HL-60 (cell line): ENCODE measurements around the gene LMTK2.

Experiments used
- DNase-seq, 2 experiments: peaks; one replicate each; pipeline ENCODE4 v3.0.0-alpha.2; 2010 to 2020; ENCODE audit warnings: low read depth in 1 of 2, low spot score in 1 of 2
- H3K27ac ChIP-seq: fragments of 250-450 bp; sonication (Bioruptor Pico); replicated peaks from 2 replicates; pipeline ENCODE4 v1.5.1; 2020; ENCODE audit warnings: mild to moderate bottlenecking, moderate library complexity
- H3K27me3 ChIP-seq: fragments of 250-450 bp; sonication (Bioruptor Pico); 2 replicates; pipeline ENCODE4 v1.5.1; 2021; ENCODE audit warnings: mild to moderate bottlenecking, moderate library complexity; ENCODE audit not compliant: insufficient read depth, poor library complexity, severe bottlenecking
- H3K4me3 ChIP-seq: replicated peaks from 2 replicates; pipeline ENCODE4 v1.5.1; 2011; ENCODE audit warnings: mild to moderate bottlenecking, control low read depth, low read length; ENCODE audit not compliant: insufficient read depth
- CTCF ChIP-seq: IDR thresholded peaks from one replicate; pipeline ENCODE4 v1.5.1; 2011; ENCODE audit warnings: low read length, control low read depth, inconsistent platforms; ENCODE audit not compliant: insufficient read depth
- GABPA ChIP-seq: IDR thresholded peaks from 2 replicates; pipeline ENCODE4 v1.6.1; 2012; ENCODE audit warnings: low read depth
- POLR2AphosphoS5 ChIP-seq: IDR thresholded peaks from 2 replicates; pipeline ENCODE4 v1.6.1; 2012; ENCODE audit warnings: low read depth
- REST ChIP-seq: IDR thresholded peaks from 2 replicates; pipeline ENCODE4 v1.6.1; 2012; ENCODE audit warnings: low read depth; ENCODE audit not compliant: insufficient replicate concordance
- SPI1 ChIP-seq: IDR thresholded peaks from 2 replicates; pipeline ENCODE4 v1.6.1; 2012; ENCODE audit warnings: low read depth, mild to moderate bottlenecking, borderline replicate concordance

The LMTK2 gene

GRCh38 chr7:98256431-98256830 lies 149.8 kb downstream of the LMTK2 start:
- no peak overlapping the region for H3K4me3 ChIP-seq
- H3K27ac ChIP-seq, result no peak overlapping the region
- no peak for TF ChIP-seq GABPA
- TF ChIP-seq REST, result no peak
- no peak for TF ChIP-seq POLR2AphosphoS5
- TF ChIP-seq SPI1, result no peak
- TF ChIP-seq CTCF, result no peak
- DNase-seq, result no peak
- no peaks in the 10 kb centered on the region for H3K27me3 ChIP-seq

GRCh38 chr7:98257701-98258100 lies 151.0 kb downstream of the LMTK2 start:
- H3K27ac ChIP-seq, result no peak overlapping the region
- TF ChIP-seq SPI1, result no peak
- no peak for TF ChIP-seq POLR2AphosphoS5
- TF ChIP-seq CTCF, result no peak
- TF ChIP-seq REST, result no peak
- no peak for TF ChIP-seq GABPA
- H3K4me3 ChIP-seq, result no peak overlapping the region
- no peaks in the 10 kb centered on the region for H3K27me3 ChIP-seq
- DNase-seq, result no peak
